Measurements from ENCODE around the gene ANLN.
"Not testable (repeated sequence)": the region's sequence is repeated elsewhere in the genome, so short reads cannot be mapped to it uniquely, and the experiment has no call there.

Gene ANLN

DNA sequence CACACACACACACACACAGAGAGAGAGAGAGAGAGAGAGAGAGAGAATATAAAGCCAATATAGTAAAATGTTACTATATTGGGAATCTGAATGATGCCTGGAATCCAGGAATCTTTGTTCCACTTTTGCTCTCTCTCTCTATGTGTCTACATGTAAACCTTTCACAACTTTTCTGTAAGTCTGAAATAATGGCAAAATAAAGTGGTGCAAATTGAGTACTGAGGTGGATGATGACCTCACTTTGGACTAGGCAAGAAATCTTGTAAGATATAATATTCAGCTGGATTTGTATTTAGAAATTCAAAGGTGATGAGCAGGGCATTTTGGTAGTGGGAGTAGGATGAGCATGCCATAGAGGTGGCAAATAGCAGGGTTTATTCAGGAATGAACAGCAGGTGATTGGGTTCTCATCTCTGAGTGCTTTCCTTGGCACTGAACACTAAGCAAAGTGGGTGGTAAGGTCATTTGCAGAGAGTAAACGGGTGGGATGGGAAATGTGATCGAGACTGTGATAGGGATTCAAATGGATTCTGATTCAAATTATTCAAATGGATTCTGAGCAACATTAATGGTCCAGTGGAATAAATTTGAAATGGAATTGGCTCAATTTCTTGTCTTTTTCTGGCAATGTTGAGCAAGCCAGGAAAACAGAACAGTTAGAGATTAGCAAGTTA lies 9.7 kb upstream of the ANLN start:
- no peak for DNase-seq (ENCODE audit: low read depth)

DNA sequence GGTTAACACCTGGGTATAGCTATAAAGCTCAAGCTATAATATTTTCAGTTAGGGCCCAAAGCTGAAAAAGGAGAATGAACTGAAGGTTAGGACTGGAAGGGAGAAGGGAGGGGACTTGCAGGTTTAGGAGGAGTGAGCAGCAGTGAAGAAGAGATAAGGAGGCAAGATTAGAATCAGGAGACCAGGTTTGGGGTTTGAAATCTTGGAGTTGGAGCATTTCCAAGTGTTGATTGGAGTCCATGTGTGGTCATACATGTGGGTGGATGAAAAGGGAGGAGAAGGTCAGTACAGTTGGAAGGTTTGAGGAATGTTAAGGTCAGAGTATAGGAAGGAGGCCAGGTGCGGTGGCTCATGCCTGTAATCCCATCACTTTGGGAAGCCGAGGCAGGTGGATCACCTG lies 8.6 kb upstream of the ANLN start:
- no peak for DNase-seq (ENCODE audit: low read depth)

DNA sequence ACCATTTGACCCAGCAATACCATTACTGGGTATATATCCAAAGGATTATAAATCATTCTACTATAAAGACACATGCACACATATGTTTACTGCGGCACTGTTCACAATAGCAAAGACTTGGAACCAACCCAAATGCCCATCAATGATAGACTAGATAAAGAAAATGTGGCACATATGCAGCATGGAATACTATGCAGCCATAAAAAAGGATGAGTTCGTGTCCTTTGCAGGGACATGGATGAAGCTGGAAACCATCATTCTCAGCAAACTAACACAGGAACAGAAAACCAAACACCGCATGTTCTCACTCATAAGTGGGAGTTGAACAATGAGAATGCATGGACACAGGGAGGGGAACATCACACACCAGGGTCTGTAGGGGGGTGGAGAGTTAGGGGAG lies 6.4 kb upstream of the ANLN start:
- not testable (repeated sequence) for DNase-seq (ENCODE audit: low read depth)

DNA sequence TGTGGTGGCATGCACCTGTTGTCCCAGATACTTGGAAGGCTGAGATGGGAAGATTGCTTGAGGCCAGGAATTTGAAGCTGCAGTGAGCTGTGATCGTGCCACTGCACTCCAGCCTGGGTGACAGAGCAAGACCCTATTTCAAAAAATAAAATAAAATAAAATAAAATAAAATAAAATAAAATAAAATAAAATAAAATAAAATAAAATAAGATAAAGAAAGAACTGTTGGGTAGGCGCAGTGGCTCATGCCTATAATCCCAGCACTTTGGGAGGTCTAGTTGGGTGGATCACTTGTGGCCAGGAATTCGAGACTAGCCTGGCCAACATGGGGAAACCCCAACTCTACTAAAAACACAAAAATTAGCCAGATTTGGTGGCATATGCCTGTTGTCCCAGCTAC lies 4.0 kb upstream of the ANLN start:
- DNase-seq (ENCODE audit: low read depth) = not testable (repeated sequence)

DNA sequence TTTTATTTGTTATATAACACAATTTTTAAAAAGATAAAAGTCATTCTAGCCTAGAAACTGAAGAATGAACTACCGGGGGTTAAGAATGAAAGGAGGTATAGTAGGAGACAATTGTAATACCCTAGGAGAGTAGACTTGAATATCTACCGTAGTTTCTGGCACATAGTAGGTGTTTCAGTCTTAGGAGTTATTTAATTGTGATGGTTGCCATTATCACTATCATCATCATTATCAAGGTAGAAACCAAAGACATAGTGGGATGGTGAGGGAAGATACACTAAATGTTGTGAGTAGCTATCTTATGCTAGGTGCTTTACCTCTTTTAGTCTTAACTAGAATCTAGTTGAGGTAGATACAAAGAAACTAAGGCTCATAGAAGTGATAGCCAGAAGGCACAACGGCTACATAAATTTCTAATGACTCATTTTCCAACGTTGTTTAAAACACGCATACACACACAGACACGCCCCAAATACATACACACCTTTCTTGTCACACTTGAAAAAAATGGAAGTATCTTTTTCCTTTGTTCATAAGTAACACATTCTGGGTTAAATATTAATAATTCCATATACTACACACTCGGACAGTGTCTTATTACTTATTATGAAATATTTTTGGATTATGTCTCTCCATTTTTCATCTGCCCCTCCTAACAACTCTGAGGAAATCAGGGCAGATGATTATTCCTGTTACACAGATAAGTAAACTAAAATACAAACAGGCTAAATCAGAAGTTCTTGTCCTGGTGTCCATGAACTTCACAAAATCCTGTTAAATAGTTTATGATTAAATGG lies 2.0 kb upstream of the ANLN start:
- no peak for DNase-seq (ENCODE audit: low read depth)

DNA sequence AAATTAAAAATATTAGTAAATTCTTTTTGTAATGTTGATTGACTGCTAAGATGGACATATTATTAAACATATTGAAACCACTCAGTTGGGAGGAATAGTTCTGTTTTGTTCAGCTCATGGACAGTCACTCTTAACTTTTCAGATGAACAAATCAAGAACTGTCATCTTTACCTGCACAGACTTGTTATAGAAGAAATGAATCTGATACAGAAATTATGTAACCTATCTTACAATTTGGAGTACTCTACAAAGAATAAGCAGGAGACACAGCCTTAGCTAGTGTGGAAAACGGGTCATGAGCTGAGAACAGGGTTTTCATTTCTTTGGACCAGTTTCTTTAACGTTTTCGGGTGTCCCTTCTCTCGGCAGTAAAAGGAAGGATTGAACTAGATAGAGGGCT lies 1.2 kb upstream of the ANLN start:
- DNase-seq (ENCODE audit: low read depth) = no peak

DNA sequence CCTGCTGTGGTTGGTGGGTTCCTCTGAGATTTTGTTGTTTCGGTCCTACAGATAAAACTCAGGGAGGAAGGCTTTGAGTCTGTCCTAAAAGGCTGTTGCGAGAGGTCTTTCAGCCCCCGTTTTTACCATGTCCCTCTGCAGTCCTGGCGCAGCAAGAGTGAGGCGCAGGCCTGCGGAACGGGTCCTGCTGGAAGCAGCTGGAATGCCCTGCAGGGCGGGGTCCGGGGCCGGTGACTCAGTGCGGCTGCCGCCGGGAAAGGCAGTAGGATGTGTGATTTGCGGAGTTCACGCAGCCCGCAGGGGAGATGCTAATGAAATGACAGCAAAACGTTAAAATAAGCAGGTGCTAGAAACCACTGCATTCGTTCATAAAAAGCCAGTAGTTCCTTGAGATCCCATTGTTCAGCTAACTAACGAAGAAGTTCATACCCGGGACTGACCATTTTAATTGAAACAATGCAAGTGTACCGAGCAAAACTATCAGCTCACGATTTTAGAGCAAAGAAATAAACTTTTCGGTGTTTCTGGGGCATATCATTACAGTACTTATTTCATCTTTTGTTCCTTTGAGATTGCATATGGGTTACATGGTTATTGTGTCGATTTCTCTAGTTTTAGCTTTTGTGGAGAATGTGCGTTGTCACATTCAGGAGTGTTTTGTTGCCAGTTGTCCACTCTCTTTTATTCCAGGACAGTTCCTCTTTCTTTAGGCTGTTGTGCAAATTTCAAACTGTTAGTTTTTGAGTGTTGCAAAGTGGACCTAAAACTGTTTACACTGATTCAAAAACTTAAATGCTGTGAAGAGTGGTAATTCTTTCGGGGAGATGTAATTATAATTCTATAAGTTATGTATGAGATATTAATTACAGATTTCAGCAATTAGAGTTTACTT lies 783 bp downstream of the ANLN start:
- no peak for DNase-seq (ENCODE audit: low read depth)

DNA sequence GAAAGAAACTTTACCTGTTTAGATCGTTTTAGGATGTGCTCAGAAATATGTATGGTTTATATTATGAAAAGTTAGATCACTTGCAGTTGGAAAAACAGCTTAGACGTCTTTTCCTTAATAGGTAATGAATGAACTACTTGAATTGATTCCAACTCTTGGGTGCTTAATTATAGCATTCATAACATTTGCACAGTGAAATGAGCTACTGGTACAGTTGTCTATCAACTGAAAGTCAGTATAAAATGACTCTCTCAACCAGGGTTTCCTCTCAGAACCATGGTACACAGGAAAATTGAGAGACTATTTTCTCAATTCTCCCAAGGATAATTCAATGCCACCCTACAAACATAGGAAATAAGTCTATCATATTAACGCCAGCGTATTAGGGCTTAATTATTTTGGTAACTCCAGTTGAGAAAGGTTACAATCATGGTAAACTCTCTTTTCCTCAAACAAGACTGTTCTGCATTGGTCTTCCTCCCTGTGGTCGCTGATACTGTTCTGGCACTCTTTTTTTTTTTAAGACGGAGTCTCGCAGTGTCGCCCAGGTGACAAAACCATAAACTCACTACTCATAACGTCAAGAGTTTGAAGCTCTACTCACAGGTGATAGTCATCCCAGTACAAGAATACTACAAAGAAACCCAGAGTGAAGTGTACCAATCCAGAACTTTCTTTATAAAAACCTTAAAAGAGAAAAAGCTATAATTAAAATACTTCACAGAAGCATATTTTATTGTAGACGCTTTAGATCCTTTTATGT lies 2.0 kb downstream of the ANLN start:
- DNase-seq (ENCODE audit: low read depth) = no peak

DNA sequence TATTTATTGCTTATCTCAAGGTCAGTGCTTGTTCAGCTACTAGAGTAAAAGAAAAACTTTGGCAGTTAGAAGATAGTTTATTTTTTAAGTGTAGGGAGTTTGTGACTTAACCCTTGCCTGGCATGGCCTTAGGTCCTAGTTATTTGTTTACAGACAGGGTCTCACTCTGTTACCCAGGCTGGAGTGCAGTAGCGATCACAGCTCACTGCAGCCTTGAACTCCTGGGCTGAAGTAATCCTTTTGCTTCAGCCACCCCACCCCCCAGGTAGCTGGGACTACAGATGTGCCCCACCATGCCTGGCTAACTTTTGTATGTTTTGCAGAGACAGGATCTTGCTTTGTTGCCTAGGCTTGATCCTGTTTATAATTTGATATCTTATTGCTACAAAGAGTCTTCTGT lies 4.2 kb downstream of the ANLN start:
- no peak for DNase-seq (ENCODE audit: low read depth)

DNA sequence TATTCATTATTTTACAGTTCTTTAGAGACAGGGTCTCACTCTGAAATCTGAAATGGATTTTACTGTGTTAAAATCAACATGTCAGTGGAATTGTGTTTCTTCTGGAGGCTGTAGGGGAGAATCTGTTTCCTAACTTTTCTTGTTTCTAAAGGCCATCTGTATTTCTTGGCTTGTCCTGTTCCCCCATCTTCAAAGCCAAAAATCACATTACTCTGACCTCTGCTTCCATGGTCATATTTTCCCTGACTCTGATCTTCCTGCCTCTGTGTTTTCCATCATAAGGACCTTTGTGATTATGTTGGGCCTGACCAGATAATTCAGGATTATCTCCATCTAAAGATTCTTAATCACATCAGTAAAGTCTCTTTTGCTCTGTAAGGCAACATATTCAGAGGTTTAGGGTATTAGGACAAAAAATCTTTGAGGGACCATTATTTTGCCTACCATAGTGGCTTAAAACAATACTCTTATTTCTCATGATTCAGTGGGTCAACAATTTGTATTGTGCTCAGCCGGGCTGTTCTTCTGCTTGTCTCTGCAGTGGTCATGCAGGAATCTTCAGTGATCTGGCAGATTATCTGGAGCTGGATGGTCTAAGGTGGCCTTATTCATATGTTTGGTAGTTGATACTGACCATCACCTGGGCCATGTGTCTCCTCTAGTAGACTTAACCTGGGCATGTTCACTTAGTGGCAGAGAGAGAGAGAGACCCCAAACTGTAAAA lies 5.7 kb downstream of the ANLN start:
- no peak for DNase-seq (ENCODE audit: low read depth)

DNA sequence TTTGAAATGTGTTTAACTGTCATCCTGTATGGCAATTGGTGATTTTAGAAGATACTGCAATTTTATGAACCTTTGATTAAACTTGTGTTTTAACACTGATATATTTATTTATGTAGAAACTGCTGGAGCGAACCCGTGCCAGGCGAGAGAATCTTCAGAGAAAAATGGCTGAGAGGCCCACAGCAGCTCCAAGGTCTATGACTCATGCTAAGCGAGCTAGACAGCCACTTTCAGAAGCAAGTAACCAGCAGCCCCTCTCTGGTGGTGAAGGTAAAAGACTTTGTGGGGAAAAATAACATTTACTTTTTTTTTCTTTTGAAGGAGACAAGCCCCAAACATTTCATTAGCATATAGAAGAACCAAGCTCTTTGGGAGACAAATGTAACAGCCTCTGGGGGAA lies 6.5 kb downstream of the ANLN start:
- DNase-seq (ENCODE audit: low read depth) = no peak

DNA sequence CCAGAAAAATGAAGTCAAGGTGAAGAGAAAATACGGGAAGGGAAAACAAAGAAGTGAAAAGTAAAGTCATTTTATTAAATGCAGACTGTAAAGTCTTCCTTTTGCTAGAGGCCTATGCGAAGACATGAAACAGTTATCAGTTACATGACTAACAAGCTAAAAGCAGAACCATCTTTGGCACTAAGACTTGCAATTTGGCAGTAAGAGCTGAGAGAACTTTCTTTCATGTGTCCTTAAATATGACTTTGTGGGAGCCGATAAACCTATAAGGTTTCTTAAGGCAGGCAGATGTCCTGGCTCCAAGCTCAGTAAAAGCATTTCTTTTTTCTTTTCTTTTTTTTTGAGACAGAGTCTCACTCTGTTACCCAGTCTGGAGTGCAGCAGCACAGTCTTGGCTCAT lies 10.4 kb downstream of the ANLN start:
- DNase-seq (ENCODE audit: low read depth) = no peak

DNA sequence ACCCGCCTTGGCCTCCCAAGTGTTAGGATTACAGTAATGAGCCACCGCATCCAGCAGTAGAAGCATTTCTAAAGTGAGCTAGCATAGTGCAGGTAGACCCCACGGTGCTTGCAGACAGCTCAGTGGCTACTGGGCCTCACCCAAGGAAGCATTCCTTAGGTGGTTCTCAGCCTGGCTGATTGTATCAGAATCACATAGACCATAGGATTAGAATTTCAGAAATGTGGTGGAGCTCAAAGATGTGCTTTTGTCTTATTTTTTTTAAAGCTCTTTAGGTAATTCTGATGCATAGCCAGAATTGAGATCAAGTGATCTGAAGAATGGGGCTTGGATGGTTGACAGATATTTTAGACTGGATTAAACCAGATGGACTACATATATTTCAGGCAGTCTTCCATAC lies 10.9 kb downstream of the ANLN start:
- no peak for DNase-seq (ENCODE audit: low read depth)

DNA sequence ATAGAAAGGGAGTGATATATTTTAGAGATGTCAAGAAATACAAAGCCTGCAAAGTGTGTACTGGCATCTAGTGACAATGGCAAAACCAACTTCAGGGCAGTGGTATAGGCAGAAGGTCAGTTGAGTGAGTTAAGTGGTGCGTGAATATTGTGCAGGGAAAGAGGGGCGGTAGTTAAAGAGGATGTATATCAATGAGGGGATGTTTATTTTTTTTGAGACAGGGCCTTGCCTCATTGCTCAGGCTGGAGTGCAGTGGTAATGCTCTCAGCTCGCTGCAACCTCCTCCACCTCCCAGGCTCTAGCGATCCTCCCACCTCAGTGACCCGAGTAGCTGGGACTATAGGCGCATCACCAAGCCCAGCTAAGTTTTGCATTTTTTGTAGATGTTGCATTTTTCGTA lies 13.8 kb downstream of the ANLN start:
- no peak for DNase-seq (ENCODE audit: low read depth)

DNA sequence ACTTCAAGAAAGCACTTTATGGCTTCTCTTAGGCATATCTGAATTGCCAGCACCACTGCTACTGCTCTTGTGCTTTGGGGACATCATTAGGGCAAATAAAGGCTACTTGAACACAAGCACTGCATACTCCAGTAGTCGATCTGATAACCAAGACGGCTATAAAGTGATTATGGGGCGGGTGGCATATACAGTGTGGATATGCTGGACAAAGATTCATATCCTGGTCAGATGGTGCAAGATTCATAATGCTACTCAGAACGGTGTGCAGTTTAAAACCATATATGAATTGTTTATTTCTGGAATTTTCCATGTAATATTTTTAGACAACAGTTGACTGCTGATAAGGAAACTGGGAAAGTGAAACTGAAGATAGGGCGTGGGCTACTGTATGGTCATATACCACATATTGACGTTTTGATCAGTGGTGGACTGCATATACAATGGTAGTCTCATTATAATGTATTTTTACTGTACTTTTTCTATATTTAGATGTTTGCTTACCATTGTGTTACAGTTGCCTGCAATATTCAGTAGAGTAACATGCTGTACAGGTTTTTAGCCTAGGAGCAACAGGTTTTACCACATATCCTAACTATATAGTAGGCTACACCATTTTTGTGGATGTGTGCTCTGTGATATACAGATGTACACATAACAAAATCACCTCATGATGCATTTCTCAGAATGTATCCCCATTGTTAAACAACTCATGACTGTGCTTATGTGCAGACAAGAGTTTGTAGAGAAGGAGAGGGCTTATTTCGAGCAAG lies 15.2 kb downstream of the ANLN start:
- DNase-seq (ENCODE audit: low read depth) = no peak

DNA sequence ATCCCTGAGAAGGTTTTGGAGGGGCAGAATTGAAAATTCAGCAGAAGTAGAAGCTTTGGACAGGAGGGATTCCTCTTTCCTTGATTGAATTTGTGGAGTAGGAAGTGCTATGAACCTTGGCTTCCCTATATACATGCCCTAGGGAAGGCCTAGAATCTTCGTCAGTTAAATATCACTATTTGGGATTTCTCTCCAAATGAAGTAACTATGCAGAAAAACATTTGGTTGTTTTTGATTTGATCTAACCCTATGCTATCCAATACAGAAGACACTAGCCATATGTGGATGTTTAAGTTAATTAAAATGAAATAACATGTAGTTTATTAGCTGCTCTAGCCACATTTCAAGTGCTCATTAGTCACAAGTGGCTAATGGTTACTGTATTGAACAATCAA lies 15.7 kb downstream of the ANLN start:
- no peak for DNase-seq (ENCODE audit: low read depth)

DNA sequence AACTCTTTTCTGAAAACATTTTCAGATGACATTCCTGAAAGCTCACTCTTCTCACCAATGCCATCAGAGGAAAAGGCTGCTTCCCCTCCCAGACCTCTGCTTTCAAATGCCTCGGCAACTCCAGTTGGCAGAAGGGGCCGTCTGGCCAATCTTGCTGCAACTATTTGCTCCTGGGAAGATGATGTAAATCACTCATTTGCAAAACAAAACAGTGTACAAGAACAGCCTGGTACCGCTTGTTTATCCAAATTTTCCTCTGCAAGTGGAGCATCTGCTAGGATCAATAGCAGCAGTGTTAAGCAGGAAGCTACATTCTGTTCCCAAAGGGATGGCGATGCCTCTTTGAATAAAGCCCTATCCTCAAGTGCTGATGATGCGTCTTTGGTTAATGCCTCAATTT lies 16.5 kb downstream of the ANLN start:
- no peak for DNase-seq (ENCODE audit: low read depth)

DNA sequence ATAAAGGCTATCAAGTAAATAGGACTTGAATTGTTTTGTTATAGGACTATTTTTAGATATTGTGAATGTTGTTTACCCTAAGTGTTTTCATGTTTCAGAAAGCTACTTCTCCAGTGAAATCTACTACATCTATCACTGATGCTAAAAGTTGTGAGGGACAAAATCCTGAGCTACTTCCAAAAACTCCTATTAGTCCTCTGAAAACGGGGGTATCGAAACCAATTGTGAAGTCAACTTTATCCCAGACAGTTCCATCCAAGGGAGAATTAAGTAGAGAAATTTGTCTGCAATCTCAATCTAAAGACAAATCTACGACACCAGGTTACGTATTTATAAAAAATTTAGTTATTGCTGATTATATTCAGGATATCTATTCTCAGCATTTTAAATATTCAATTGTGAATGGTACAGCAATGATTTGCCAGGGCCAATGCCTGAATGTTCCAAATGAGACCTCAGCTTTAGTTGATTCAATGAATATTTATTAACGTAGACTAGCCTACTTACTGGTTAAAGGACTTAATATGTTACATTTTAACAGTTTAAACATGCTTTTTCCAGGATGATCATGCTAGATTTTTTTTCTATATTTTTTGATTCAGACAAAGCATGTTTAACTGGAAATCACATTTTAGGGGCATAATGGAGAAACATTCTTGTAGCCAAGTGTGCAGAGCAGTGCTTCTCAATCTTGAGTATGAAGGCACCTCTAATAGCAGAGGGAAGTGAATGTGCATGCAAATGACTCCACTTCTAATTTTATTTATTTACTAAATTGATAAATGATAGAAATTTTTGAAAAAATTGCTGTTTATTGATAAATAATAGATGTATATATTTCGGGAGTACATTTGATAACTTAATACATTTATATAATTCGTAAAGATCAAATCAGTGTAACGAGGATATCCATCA lies 18.2 kb downstream of the ANLN start:
- no peak for DNase-seq (ENCODE audit: low read depth)

DNA sequence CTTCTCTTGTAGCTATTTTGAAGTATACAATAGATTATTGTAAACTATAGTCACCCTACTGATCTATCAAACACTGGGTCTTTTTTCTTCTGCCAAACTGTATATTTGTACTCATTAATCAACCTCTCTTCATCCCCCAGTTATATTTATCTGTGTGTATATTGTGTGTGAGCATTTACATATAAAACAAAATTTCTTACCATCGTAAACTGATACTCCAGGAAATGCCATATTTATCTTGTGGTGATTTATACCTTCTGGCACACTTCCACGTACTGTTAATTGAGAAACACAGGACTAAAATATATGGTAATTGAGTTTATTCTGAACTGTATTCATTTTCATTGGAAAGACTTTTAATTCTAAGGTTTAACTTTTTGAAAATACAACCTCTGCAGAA lies 18.9 kb downstream of the ANLN start:
- DNase-seq (ENCODE audit: low read depth) = no peak

DNA sequence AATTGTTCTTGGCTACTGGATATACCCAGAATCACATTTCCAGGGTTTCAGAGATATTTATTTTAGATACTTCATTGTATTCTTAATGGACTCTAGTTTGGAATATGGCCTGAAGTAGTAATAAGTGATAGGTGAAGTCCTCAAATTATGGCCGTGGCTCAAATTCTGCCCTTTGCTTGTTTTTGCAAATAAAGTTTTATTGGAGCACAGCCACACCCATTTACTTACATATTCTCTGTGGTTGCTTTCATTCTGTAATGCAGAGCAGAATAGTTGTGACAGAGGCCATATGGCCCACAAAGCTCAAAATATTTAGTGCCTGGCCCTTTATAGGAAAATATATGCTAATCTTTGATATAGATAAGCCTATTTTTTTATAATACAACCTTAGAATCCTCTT lies 19.5 kb downstream of the ANLN start:
- no peak for DNase-seq (ENCODE audit: low read depth)

Measured in T follicular helper cell (primary cell).